ENCODE data around the gene PTPRM. TPM values are rescaled to one million over a fixed set of nuclear protein-coding genes. Genes with fewer than 3 reads are reported as not detected.
A peak's percentile ranks its signal among the peaks of the same experiment; 100 is the strongest.

The PTPRM gene
- total RNA-seq, 1 donor from 2014 or later: 63.2 TPM

- DNase-seq (ENCODE audit: low read depth): no peak
- TF ChIP-seq, protein P1, sequence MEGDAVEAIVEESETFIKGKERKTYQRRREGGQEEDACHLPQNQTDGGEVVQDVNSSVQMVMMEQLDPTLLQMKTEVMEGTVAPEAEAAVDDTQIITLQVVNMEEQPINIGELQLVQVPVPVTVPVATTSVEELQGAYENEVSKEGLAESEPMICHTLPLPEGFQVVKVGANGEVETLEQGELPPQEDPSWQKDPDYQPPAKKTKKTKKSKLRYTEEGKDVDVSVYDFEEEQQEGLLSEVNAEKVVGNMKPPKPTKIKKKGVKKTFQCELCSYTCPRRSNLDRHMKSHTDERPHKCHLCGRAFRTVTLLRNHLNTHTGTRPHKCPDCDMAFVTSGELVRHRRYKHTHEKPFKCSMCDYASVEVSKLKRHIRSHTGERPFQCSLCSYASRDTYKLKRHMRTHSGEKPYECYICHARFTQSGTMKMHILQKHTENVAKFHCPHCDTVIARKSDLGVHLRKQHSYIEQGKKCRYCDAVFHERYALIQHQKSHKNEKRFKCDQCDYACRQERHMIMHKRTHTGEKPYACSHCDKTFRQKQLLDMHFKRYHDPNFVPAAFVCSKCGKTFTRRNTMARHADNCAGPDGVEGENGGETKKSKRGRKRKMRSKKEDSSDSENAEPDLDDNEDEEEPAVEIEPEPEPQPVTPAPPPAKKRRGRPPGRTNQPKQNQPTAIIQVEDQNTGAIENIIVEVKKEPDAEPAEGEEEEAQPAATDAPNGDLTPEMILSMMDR (conservative IDR thresholded peaks at IDR 0.05; ENCODE audit: low read depth, low read length): no peak
- H3K4me3 ChIP-seq (ENCODE audit: low read depth, low read length): no peak overlapping the region
Measured at GRCh38 chr18:8314124-8314523, 747.0 kb downstream of the PTPRM start.

GRCh38 chr18:8319798-8320489 lies 752.8 kb downstream of the PTPRM start:
- DNase-seq (ENCODE audit: low read depth): peak; percentile 15
- TF ChIP-seq, protein P1 (conservative IDR thresholded peaks at IDR 0.05; ENCODE audit: low read depth, low read length): no peak
- no peak overlapping the region for H3K4me3 ChIP-seq (ENCODE audit: low read depth, low read length)

GRCh38 chr18:8322486-8322885 lies 755.4 kb downstream of the PTPRM start:
- no peak overlapping the region for H3K4me3 ChIP-seq (ENCODE audit: low read depth, low read length)
- TF ChIP-seq, protein P1 (conservative IDR thresholded peaks at IDR 0.05; ENCODE audit: low read depth, low read length): no peak
- DNase-seq (ENCODE audit: low read depth): no peak

GRCh38 chr18:8324343-8325065 lies 757.4 kb downstream of the PTPRM start:
- no peak for DNase-seq (ENCODE audit: low read depth)
- TF ChIP-seq, protein P1 (conservative IDR thresholded peaks at IDR 0.05; ENCODE audit: low read depth, low read length): peak; percentile 25
- no peak overlapping the region for H3K4me3 ChIP-seq (ENCODE audit: low read depth, low read length)

DNA sequence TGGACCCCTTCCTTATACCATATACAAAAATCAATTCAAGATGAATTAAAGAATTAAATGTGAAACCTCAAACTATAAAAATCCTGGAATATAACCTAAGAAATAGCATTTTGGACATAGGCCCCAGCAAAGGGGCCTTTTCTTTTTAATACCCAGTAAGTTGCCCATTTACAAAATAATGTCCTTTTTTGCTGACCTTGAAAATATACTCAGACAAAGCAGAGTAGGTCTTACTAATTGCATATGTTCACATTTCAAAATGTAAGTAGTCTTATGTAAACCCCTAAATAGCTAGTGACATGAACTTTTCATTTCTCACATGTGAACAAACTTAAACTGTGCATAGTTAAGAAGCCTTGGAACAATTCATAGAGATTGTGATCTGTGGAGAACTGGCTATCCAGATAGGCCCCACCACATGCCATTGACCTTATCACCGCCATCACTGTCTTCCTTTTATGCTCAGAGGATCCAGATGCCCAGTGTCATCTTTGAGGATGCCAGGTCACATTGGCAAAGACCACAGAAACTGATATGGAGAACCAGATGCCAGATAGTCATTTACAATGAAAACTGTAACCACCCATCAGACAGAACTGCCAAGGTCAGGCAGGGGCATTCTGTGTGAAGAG lies 759.8 kb downstream of the PTPRM start:
- TF ChIP-seq, protein P1 (conservative IDR thresholded peaks at IDR 0.05; ENCODE audit: low read depth, low read length): no peak
- no peak for DNase-seq (ENCODE audit: low read depth)
- no peak overlapping the region for H3K4me3 ChIP-seq (ENCODE audit: low read depth, low read length)

DNA sequence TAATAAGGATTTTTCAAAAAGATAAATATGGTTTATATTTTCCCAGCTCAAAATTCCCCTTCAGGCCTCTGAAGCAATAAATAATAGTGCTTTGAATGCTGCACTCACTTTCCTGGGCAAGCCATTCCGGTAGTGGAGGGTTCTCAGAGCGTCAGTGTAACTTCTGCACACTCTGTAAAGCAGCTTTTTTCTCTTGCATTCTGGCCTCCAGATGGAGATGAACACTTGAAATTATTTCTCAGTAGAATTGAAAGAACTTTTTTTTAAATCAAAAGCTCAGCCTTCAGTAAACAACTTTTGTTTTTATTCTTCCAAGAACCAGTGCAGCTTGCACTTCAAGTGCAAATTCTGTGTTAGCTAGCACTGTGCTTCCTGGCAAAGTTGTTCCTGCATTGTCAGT lies 761.0 kb downstream of the PTPRM start:
- DNase-seq (ENCODE audit: low read depth): no peak
- H3K4me3 ChIP-seq (ENCODE audit: low read depth, low read length): no peak overlapping the region
- TF ChIP-seq, protein P1 (conservative IDR thresholded peaks at IDR 0.05; ENCODE audit: low read depth, low read length): no peak
